OCI-LY1 (cell line): ENCODE data around the gene FBXO30.

Source experiments
- EZH2 ChIP-seq: fragments of 200-600 bp; sonication (generic), shearing (Covaris generic); IDR thresholded peaks from 2 replicates; pipeline ENCODE4 v1.8.0; 2017; ENCODE audit warnings: borderline replicate concordance, mixed run types, mild to moderate bottlenecking, antibody characterized with exemption, low read length, moderate library complexity, mixed read lengths
- TF ChIP-seq, protein P1 (sequence below): fragments of 200-600 bp; sonication (generic), shearing (Covaris generic); IDR thresholded peaks from 2 replicates; pipeline ENCODE4 v1.5.1; 2017; ENCODE audit warnings: mild to moderate bottlenecking, antibody characterized with exemption, low read length, moderate library complexity, mixed read lengths

DNA sequence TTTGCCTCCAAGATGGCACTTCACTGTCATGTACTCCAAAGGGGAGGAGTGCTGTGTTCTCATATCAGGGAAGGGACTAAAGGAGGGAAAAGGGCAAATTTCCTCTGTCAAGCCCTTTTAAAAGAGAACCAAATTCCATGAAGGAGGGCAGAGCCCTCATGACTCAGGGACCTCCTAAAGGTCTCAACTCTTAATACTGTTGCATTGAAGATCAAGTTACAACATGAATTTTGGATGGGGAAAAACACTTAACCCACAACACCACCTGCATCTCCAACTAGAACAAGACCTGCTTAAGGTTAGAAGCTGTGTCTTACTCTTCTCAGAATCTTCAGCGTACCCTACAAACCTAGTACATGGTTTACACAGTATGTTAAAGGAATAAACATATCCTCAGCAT, 23.7 kb upstream of the FBXO30 start:
- TF ChIP-seq, protein P1, sequence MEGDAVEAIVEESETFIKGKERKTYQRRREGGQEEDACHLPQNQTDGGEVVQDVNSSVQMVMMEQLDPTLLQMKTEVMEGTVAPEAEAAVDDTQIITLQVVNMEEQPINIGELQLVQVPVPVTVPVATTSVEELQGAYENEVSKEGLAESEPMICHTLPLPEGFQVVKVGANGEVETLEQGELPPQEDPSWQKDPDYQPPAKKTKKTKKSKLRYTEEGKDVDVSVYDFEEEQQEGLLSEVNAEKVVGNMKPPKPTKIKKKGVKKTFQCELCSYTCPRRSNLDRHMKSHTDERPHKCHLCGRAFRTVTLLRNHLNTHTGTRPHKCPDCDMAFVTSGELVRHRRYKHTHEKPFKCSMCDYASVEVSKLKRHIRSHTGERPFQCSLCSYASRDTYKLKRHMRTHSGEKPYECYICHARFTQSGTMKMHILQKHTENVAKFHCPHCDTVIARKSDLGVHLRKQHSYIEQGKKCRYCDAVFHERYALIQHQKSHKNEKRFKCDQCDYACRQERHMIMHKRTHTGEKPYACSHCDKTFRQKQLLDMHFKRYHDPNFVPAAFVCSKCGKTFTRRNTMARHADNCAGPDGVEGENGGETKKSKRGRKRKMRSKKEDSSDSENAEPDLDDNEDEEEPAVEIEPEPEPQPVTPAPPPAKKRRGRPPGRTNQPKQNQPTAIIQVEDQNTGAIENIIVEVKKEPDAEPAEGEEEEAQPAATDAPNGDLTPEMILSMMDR, result no peak
- TF ChIP-seq EZH2, result no peak
